Nephron (organoid): ENCODE measurements around the gene EPG5.

Experiments used
- H3K27ac Mint-ChIP-seq, 3 experiments: 2 replicates each; pipeline ENCODE4 v1.8.0; 2020; ENCODE audit warnings: mixed read lengths in 3 of 3, mild to moderate bottlenecking in 2 of 3, moderate library complexity in 1 of 3
- H3K27me3 Mint-ChIP-seq: 2 replicates; pipeline ENCODE4 v1.8.0; 2021; ENCODE audit warnings: low read depth, mild to moderate bottlenecking, moderate library complexity, mixed read lengths
- H3K36me3 Mint-ChIP-seq: 2 replicates; pipeline ENCODE4 v1.8.0; 2020; ENCODE audit warnings: low read depth, mixed read lengths
- H3K4me1 Mint-ChIP-seq: 2 replicates; pipeline ENCODE4 v1.8.0; 2020; ENCODE audit warnings: mixed read lengths
- H3K4me3 Mint-ChIP-seq, 3 experiments: 2 replicates each; pipeline ENCODE4 v1.8.0; 2020; ENCODE audit warnings: mild to moderate bottlenecking in 3 of 3, mixed read lengths in 3 of 3, moderate library complexity in 2 of 3
- H3K9me3 Mint-ChIP-seq: 2 replicates; pipeline ENCODE4 v1.8.0; 2020; ENCODE audit warnings: mixed read lengths
- TF ChIP-seq, protein P1 (sequence below), 3 experiments: fragments of 200-600 bp; sonication (generic); IDR thresholded peaks; one replicate each; pipeline ENCODE4 v1.5.0; 2021; ENCODE audit warnings: antibody characterized with exemption in 3 of 3; ENCODE audit not compliant: unreplicated experiment in 3 of 3

Gene EPG5

DNA sequence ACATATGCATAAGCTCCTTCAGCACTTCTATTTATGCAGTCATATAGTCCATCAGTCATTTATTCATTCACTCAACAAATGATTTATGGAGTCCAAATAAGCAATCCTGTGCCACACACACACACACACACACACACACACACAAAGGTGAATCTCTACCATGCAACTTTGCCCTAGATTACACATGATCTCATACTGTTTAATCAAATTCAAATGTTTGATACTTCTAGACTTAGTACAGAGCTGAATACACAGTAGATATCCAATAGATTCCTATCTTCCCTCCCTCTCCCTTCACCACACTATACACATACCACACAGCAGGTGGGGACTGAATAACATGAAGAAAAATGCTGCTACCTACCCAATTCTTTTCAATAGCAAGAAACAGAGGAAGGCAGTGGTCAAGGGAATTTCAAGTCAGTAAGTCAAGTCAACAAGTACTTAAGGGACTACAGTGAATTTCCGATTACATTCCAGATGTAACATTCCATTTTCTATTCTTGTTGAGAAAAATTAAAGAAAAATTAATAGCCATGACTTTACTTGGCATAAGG, 65.4 kb downstream of the EPG5 start:
- H3K36me3 Mint-ChIP-seq = peaks cover 71% of the 10 kb centered on the region
- no peaks in the 10 kb centered on the region for H3K9me3 Mint-ChIP-seq
- H3K4me3 Mint-ChIP-seq = no peak overlapping the region
- TF ChIP-seq, protein P1, sequence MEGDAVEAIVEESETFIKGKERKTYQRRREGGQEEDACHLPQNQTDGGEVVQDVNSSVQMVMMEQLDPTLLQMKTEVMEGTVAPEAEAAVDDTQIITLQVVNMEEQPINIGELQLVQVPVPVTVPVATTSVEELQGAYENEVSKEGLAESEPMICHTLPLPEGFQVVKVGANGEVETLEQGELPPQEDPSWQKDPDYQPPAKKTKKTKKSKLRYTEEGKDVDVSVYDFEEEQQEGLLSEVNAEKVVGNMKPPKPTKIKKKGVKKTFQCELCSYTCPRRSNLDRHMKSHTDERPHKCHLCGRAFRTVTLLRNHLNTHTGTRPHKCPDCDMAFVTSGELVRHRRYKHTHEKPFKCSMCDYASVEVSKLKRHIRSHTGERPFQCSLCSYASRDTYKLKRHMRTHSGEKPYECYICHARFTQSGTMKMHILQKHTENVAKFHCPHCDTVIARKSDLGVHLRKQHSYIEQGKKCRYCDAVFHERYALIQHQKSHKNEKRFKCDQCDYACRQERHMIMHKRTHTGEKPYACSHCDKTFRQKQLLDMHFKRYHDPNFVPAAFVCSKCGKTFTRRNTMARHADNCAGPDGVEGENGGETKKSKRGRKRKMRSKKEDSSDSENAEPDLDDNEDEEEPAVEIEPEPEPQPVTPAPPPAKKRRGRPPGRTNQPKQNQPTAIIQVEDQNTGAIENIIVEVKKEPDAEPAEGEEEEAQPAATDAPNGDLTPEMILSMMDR (IDR thresholded peaks at IDR 0.05; ENCODE audit: unreplicated experiment in 3 of 3) = no peak
- H3K4me1 Mint-ChIP-seq = no peaks in the 10 kb centered on the region
- no peak overlapping the region for H3K27ac Mint-ChIP-seq
- no peaks in the 10 kb centered on the region for H3K27me3 Mint-ChIP-seq

DNA sequence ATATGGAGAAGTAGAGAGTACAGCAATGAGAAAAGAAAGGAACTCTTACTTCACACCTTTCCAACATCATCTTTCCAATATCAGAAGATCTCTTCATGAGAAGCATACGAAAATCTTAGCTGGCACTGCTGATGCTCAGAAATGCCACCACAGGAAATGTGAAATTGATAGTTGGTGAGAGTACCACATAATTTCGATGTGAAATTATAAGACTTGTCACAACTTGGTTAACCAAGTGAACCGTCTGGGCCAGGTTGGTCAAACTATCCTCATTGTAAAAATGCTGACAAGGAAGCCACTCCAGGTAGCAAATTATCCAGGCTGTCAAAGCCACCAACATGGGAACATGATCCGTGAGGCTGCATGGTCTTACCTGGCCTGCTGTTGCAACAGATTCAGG, 66.5 kb downstream of the EPG5 start:
- H3K36me3 Mint-ChIP-seq = peaks cover 69% of the 10 kb centered on the region
- H3K4me1 Mint-ChIP-seq = no peaks in the 10 kb centered on the region
- no peak overlapping the region for H3K27ac Mint-ChIP-seq
- TF ChIP-seq, protein P1 (IDR thresholded peaks at IDR 0.05; ENCODE audit: unreplicated experiment in 3 of 3) = no peak
- H3K4me3 Mint-ChIP-seq = no peak overlapping the region
- H3K27me3 Mint-ChIP-seq = no peaks in the 10 kb centered on the region
- no peaks in the 10 kb centered on the region for H3K9me3 Mint-ChIP-seq

DNA sequence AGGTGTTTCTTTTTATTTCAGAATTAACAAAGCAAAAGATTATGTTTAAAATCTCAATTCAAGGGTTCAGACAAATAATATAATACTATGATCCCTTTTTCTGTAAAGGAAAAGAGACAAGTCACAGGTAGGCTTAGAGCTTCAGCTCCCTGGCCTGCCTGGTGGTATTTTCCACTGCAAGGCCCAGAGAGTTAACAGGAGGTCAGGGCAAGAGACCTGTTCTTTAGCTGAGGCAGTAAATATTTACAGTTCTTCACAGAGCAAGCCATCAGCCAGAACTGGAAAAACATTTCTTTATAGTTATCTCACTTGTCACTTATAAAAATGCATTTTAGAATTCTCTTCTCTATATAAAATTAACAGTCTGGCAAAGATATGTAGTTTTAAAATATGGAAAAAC, 70.1 kb downstream of the EPG5 start:
- peak overlapping the region in 1 of 3 experiments; percentile 1 for H3K27ac Mint-ChIP-seq
- no peaks in the 10 kb centered on the region for H3K27me3 Mint-ChIP-seq
- TF ChIP-seq, protein P1 (IDR thresholded peaks at IDR 0.05; ENCODE audit: unreplicated experiment in 3 of 3) = no peak
- peaks cover 62% of the 10 kb centered on the region for H3K36me3 Mint-ChIP-seq
- H3K4me1 Mint-ChIP-seq = no peaks in the 10 kb centered on the region
- no peaks in the 10 kb centered on the region for H3K9me3 Mint-ChIP-seq
- no peak overlapping the region for H3K4me3 Mint-ChIP-seq

DNA sequence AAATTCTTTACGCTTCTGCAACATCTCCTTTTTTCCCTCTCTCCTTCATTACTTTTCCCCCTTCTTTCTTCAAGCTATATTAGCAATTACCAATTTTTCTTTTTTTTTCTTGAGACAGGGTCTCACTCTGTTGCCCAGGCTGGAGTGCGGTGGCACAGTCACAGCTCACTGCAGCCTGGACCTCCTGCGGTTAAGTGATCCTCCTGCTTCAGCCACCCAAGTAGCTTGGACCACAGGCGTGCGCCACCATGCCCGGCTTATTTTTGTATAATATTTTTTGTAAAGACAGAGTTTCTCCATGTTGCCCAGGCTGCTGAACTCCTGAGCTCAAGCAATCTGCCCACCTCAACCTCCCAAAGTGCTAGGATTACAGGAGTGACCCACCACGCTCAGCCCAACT, 70.7 kb downstream of the EPG5 start:
- Mint-ChIP-seq H3K4me3 (no peak overlapping the region), H3K4me1 (no peaks in the 10 kb centered on the region), H3K27ac (peak overlapping the region in 1 of 3 experiments; percentile 1), H3K36me3 (peaks cover 56% of the 10 kb centered on the region), H3K27me3 (no peaks in the 10 kb centered on the region), H3K9me3 (no peaks in the 10 kb centered on the region)
- TF ChIP-seq, protein P1 (IDR thresholded peaks at IDR 0.05; ENCODE audit: unreplicated experiment in 3 of 3) = no peak

DNA sequence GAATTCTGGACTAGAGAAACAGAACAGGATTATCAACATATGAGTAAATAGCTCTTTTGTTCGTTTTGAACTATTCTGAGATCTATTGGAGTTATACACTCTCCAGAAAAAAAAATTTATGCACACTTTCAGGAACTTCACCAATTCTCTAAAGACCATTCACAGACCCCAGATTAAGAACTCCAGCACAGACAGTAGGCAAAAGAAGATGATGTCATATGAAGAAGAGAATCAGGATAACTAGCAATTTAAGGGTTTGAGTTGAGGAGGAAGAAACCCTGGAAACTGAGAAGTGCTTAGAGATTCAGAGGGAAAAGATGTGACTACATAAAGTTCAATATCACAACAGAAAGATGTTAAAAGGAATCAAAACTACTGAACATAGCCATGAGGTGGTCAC, 71.8 kb downstream of the EPG5 start:
- Mint-ChIP-seq H3K9me3 (no peaks in the 10 kb centered on the region), H3K4me3 (no peak overlapping the region), H3K4me1 (no peaks in the 10 kb centered on the region), H3K36me3 (peaks cover 50% of the 10 kb centered on the region), H3K27me3 (no peaks in the 10 kb centered on the region), H3K27ac (no peak overlapping the region)
- TF ChIP-seq, protein P1 (IDR thresholded peaks at IDR 0.05; ENCODE audit: unreplicated experiment in 3 of 3) = no peak

DNA sequence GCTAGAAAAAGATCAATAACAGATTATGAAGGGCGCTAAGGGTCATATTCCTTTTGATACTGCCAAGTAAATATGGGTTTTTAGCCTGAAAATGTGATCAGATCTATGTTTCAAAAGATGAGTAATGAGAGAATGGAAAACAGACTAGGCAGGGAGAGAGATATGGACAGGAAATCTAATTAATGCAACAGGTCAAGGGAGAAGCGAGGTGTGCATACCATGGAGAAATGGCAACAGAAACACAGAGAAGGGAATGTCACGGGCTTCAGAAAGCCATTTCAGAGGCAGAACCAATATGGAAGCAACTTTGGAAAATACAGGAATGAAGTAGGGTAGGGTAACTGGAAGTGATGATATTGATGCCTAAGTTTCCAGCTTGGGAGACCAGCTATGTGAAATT, 72.3 kb downstream of the EPG5 start:
- TF ChIP-seq, protein P1 (IDR thresholded peaks at IDR 0.05; ENCODE audit: unreplicated experiment in 3 of 3) = no peak
- no peak overlapping the region for H3K27ac Mint-ChIP-seq

More for the DNA sequence above, 72.3 kb downstream of the EPG5 start:
- H3K9me3 Mint-ChIP-seq = no peaks in the 10 kb centered on the region
- H3K4me1 Mint-ChIP-seq = no peaks in the 10 kb centered on the region
- H3K4me3 Mint-ChIP-seq = no peak overlapping the region
- H3K27me3 Mint-ChIP-seq = no peaks in the 10 kb centered on the region
- H3K36me3 Mint-ChIP-seq = peaks cover 54% of the 10 kb centered on the region
